ENCODE data around the gene GRB10.

GRB10 gene

DNA sequence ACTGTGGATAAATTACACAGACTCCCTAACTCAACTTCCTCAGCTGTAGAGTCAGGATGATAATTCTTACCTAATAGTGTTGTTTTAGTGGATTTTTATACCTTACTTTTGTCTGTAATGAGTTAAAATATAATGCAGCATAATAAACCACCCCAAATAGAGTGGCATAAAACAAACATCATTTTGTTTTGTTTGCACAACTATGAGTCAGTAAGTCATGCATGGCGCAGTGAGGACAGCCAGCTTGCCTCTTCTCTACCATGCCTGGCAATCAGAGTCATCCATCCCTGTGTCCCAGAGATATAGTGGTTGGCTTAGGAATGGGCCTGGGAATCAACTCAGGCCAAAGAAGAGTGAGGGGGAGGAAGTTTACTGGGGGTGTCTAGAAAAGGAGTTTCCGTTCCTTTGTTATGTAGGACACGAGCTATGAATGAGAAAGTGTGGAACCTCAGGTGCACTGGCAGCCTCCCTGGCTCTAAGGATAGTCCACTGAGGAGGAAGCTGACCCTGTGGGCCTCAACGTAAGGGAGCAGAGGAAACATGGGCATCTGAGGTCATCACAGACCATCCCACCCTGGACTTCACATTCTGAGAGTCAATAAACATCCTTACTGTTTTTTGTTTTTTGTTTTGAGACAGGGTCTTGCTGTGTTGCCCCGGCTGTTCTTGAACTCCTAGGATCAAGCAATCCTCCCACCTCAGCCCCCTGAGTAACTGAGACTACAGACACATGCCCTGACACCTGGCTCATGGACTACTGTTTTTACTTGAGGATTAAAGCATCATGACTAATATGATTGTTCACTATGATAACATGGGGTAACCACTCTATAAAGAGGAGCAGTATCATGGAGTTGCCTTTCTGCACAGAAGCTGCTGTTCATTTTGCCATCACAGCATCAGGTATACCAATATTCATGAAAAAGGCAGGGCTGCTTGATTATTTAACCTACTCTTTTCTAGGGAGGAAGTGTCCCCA is 21.0 kb upstream of the GRB10 start:
- no peaks in the 10 kb centered on the region for H3K36me3 ChIP-seq (ENCODE audit: control insufficient read depth in 2 of 2, insufficient read depth in 2 of 2, low read length in 2 of 2)
- H3K4me1 ChIP-seq (ENCODE audit: control insufficient read depth, insufficient read depth, low read length): no peaks in the 10 kb centered on the region
- no peaks in the 10 kb centered on the region for H3K9me3 ChIP-seq (ENCODE audit: control insufficient read depth in 2 of 2, low read length in 2 of 2)
- peaks cover 0 to 2% of the 10 kb centered on the region in 2 donors for H3K27me3 ChIP-seq (ENCODE audit: control insufficient read depth in 1 of 2, insufficient read depth in 2 of 2, low read length in 2 of 2)
- H3K9ac ChIP-seq (ENCODE audit: low read length in 2 of 2): no peak overlapping the region
- H3K27ac ChIP-seq (ENCODE audit: low read length): no peak overlapping the region
- no peak overlapping the region for H3K4me3 ChIP-seq (ENCODE audit: low read length in 2 of 2)

- no peaks in the 10 kb centered on the region for H3K9me3 ChIP-seq (ENCODE audit: control insufficient read depth in 2 of 2, low read length in 2 of 2)
- H3K27ac ChIP-seq (ENCODE audit: low read length): no peak overlapping the region
- no peaks in the 10 kb centered on the region for H3K36me3 ChIP-seq (ENCODE audit: control insufficient read depth in 2 of 2, insufficient read depth in 2 of 2, low read length in 2 of 2)
- no peaks in the 10 kb centered on the region for H3K4me1 ChIP-seq (ENCODE audit: control insufficient read depth, insufficient read depth, low read length)
- H3K4me3 ChIP-seq (ENCODE audit: low read length in 2 of 2): no peak overlapping the region
- no peak overlapping the region for H3K9ac ChIP-seq (ENCODE audit: low read length in 2 of 2)
- H3K27me3 ChIP-seq (ENCODE audit: control insufficient read depth in 1 of 2, insufficient read depth in 2 of 2, low read length in 2 of 2): peaks cover 0 to 2% of the 10 kb centered on the region in 2 donors
Measured at GRCh38 chr7:50801907-50802306, 19.2 kb upstream of the GRB10 start.

DNA sequence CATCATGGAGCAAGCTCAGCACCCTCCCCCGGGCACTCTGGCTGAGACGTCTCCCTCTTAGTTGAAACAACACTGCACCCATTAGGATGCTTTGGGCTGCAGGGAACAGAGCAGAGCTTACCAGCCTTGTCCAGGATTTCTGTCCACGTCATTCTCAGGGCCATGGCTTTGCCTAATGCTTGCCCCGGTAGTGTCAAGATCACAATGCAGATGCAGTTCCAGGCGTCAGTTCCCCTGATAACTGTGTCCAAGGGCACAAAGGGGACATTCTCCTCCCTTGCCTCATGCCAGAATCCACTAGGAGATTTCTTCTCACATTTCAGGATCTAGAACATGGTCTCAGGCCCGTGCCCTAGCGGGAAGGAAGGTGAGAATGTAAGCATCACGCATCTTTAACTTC is 17.2 kb upstream of the GRB10 start:
- no peak overlapping the region for H3K27ac ChIP-seq (ENCODE audit: low read length)
- H3K9ac ChIP-seq (ENCODE audit: low read length in 2 of 2): no peak overlapping the region
- H3K4me1 ChIP-seq (ENCODE audit: control insufficient read depth, insufficient read depth, low read length): no peaks in the 10 kb centered on the region
- H3K9me3 ChIP-seq (ENCODE audit: control insufficient read depth in 2 of 2, low read length in 2 of 2): no peaks in the 10 kb centered on the region
- no peaks in the 10 kb centered on the region for H3K36me3 ChIP-seq (ENCODE audit: control insufficient read depth in 2 of 2, insufficient read depth in 2 of 2, low read length in 2 of 2)
- H3K4me3 ChIP-seq (ENCODE audit: low read length in 2 of 2): no peak overlapping the region
- H3K27me3 ChIP-seq (ENCODE audit: control insufficient read depth in 1 of 2, insufficient read depth in 2 of 2, low read length in 2 of 2): peaks cover 0 to 2% of the 10 kb centered on the region in 2 donors

DNA sequence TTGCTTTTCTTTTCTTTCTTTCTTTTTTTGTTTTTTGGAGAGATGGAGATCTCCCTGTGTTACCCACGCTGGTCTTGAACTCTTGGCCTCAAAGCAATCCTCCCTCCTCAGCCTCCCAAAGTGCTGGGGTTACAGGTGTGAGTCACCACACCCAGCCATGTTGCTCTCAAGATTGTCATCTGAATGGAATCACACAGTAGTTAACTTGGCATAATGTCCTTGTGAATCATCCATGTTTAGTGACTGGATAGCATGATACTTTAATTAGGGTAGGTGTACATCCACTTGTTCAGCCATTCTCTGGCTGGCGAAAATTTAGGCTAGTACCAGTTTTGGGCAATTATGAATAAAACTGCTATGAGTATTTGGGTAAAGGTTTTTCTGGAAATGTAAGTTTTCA is 15.4 kb upstream of the GRB10 start:
- Histone ChIP-seq H3K36me3 (ENCODE audit: control insufficient read depth in 2 of 2, insufficient read depth in 2 of 2, low read length in 2 of 2) (no peaks in the 10 kb centered on the region), H3K27ac (ENCODE audit: low read length) (no peak overlapping the region), H3K4me1 (ENCODE audit: control insufficient read depth, insufficient read depth, low read length) (no peaks in the 10 kb centered on the region)

GRCh38 chr7:50795831-50796230 is 13.1 kb upstream of the GRB10 start:
- no peaks in the 10 kb centered on the region for H3K36me3 ChIP-seq (ENCODE audit: control insufficient read depth in 2 of 2, insufficient read depth in 2 of 2, low read length in 2 of 2)
- H3K4me3 ChIP-seq (ENCODE audit: low read length in 2 of 2): no peak overlapping the region
- peaks cover 15% of the 10 kb centered on the region for H3K4me1 ChIP-seq (ENCODE audit: control insufficient read depth, insufficient read depth, low read length)
- no peak overlapping the region for H3K27ac ChIP-seq (ENCODE audit: low read length)
- H3K9me3 ChIP-seq (ENCODE audit: control insufficient read depth in 2 of 2, low read length in 2 of 2): no peaks in the 10 kb centered on the region
- no peak overlapping the region for H3K9ac ChIP-seq (ENCODE audit: low read length in 2 of 2)
- no peaks in the 10 kb centered on the region for H3K27me3 ChIP-seq (ENCODE audit: control insufficient read depth in 1 of 2, insufficient read depth in 2 of 2, low read length in 2 of 2)

More for the DNA sequence above, 15.4 kb upstream of the GRB10 start:
- no peak overlapping the region for H3K9ac ChIP-seq (ENCODE audit: low read length in 2 of 2)
- no peaks in the 10 kb centered on the region for H3K27me3 ChIP-seq (ENCODE audit: control insufficient read depth in 1 of 2, insufficient read depth in 2 of 2, low read length in 2 of 2)
- H3K9me3 ChIP-seq (ENCODE audit: control insufficient read depth in 2 of 2, low read length in 2 of 2): no peaks in the 10 kb centered on the region
- no peak overlapping the region for H3K4me3 ChIP-seq (ENCODE audit: low read length in 2 of 2)

GRCh38 chr7:50795253-50795652 is 12.6 kb upstream of the GRB10 start:
- no peaks in the 10 kb centered on the region for H3K9me3 ChIP-seq (ENCODE audit: control insufficient read depth in 2 of 2, low read length in 2 of 2)
- H3K4me3 ChIP-seq (ENCODE audit: low read length in 2 of 2): no peak overlapping the region
- no peaks in the 10 kb centered on the region for H3K36me3 ChIP-seq (ENCODE audit: control insufficient read depth in 2 of 2, insufficient read depth in 2 of 2, low read length in 2 of 2)
- peaks cover 19% of the 10 kb centered on the region for H3K4me1 ChIP-seq (ENCODE audit: control insufficient read depth, insufficient read depth, low read length)
- no peaks in the 10 kb centered on the region for H3K27me3 ChIP-seq (ENCODE audit: control insufficient read depth in 1 of 2, insufficient read depth in 2 of 2, low read length in 2 of 2)
- H3K9ac ChIP-seq (ENCODE audit: low read length in 2 of 2): no peak overlapping the region
- no peak overlapping the region for H3K27ac ChIP-seq (ENCODE audit: low read length)

GRCh38 chr7:50793947-50794570 is 11.4 kb upstream of the GRB10 start:
- Histone ChIP-seq H3K4me3 (ENCODE audit: low read length in 2 of 2) (peak overlapping the region; percentile 51 to 73), H3K9ac (ENCODE audit: low read length in 2 of 2) (peak overlapping the region; percentile 73), H3K27ac (ENCODE audit: low read length) (peak overlapping the region; percentile 64), H3K4me1 (ENCODE audit: control insufficient read depth, insufficient read depth, low read length) (peaks cover 25% of the 10 kb centered on the region), H3K27me3 (ENCODE audit: control insufficient read depth in 1 of 2, insufficient read depth in 2 of 2, low read length in 2 of 2) (no peaks in the 10 kb centered on the region), H3K36me3 (ENCODE audit: control insufficient read depth in 2 of 2, insufficient read depth in 2 of 2, low read length in 2 of 2) (no peaks in the 10 kb centered on the region), H3K9me3 (ENCODE audit: control insufficient read depth in 2 of 2, low read length in 2 of 2) (no peaks in the 10 kb centered on the region)

DNA sequence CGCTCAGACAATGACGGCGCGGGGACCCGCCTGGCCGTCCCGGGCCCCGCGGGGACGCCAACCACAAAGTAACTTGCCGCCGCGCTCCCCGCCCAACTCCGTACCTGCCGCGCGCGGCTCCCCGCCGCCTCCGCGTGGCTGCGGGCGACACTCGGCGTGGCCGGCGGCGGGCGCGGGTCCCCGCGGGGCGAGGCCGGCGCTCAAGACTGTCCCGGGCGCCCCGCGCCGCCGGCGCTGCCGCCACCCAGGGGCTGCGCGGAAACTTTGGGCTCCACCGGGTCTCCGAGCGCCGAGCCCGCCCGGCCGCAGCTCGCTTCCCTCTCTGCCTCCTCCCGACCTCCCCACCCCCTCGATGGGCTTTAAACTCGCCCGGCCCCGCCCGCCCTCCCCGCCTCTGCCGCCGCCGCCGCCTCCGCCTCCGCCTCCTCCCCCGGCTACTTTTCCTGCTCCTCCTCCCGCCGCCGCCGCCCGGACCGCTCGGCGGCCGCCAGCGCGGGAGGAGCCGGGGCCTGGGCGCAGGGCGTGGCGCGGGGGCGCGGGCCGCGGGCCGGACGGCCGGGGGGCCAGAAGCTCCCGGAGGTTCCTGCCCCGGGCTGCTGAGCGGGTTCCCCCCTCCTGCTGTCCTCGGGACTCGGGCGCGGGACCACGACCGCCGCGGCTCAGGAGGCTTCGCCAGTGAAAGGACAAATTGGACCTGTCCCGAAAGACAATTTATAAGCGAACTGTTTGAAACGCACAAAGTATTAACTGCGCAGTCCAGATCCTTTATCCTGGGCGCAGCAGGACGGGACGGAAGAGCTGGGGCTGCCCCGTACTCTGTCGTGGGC is 10.6 kb upstream of the GRB10 start:
- Histone ChIP-seq H3K27me3 (ENCODE audit: control insufficient read depth in 1 of 2, insufficient read depth in 2 of 2, low read length in 2 of 2) (no peaks in the 10 kb centered on the region), H3K36me3 (ENCODE audit: control insufficient read depth in 2 of 2, insufficient read depth in 2 of 2, low read length in 2 of 2) (peaks cover 0 to under 1% of the 10 kb centered on the region in 2 donors), H3K27ac (ENCODE audit: low read length) (peak overlapping the region; percentile 64), H3K9ac (ENCODE audit: low read length in 2 of 2) (peak overlapping the region; percentile 73), H3K4me3 (ENCODE audit: low read length in 2 of 2) (peak overlapping the region; percentile 51 to 82), H3K4me1 (ENCODE audit: control insufficient read depth, insufficient read depth, low read length) (peaks cover 25% of the 10 kb centered on the region), H3K9me3 (ENCODE audit: control insufficient read depth in 2 of 2, low read length in 2 of 2) (no peaks in the 10 kb centered on the region)

DNA sequence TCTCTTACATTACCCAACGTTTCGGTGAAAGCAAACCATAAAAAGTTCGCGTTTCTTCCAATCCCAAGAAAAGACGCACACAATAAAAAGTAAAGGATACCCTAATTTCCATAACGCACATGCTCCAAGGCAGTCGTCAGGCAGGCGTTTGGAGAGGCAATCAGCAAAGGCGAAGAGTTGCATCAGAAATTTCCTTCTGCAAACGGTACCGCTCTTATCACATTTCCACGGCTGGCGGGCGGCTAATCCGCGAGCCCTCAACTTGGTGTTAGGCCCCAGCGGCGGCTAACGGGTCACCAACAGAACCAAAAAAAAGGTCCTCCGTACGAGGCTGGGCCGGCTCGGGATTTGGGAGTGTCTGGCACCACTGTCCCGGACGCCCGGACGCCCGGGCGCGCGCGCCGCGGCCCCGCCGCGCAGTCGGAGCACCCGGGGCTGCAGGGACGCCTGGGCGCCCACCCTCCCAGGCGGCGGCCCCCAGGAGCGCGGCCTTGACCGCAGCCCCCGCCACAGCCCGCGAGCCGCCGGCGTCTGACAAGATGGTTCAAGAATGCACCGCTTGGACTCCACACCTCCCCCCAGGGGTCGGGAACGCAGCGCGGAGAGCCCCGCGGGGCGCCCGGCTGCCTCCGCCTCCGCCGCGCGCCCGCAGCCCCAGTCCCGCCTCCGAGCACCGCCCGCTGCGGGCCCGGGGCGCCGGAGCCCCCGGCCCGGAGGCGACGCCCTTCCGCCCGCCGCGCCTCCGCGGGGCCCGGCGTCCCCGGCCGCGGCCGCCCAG is 9.8 kb upstream of the GRB10 start:
- no peaks in the 10 kb centered on the region for H3K27me3 ChIP-seq (ENCODE audit: control insufficient read depth in 1 of 2, insufficient read depth in 2 of 2, low read length in 2 of 2)
- peak overlapping the region; percentile 71 to 77 for H3K9ac ChIP-seq (ENCODE audit: low read length in 2 of 2)

DNA sequence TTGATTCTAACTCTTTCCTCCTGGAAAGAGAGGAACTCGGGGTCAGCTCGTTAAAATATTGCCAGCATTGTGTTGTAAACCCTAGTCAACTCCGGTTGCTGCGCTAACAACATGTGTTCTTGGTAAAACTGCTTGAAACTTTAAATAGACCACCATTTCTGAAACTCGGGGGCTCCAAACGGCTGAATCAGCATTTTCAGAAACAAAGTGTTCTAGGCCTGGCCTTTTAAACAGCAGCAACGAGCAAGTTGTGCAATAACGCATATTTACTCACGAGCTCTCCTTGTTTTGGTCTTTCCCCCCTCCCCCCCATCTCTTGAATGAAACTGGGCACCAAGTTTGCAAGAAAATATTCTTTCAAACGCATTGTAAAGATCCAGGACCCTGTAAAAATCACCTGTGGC is 9.2 kb upstream of the GRB10 start:
- Histone ChIP-seq H3K27ac (ENCODE audit: low read length) (no peak overlapping the region), H3K36me3 (ENCODE audit: control insufficient read depth in 2 of 2, insufficient read depth in 2 of 2, low read length in 2 of 2) (peaks cover 0 to 2% of the 10 kb centered on the region in 2 donors), H3K4me1 (ENCODE audit: control insufficient read depth, insufficient read depth, low read length) (peaks cover 25% of the 10 kb centered on the region), H3K9me3 (ENCODE audit: control insufficient read depth in 2 of 2, low read length in 2 of 2) (no peaks in the 10 kb centered on the region), H3K27me3 (ENCODE audit: control insufficient read depth in 1 of 2, insufficient read depth in 2 of 2, low read length in 2 of 2) (no peaks in the 10 kb centered on the region), H3K9ac (ENCODE audit: low read length in 2 of 2) (peak overlapping the region; percentile 71 to 77), H3K4me3 (ENCODE audit: low read length in 2 of 2) (peak overlapping the region; percentile 82 to 85)

More for the DNA sequence above, 9.8 kb upstream of the GRB10 start:
- peaks cover 25% of the 10 kb centered on the region for H3K4me1 ChIP-seq (ENCODE audit: control insufficient read depth, insufficient read depth, low read length)
- H3K27ac ChIP-seq (ENCODE audit: low read length): no peak overlapping the region
- H3K4me3 ChIP-seq (ENCODE audit: low read length in 2 of 2): peak overlapping the region; percentile 82 to 85
- H3K36me3 ChIP-seq (ENCODE audit: control insufficient read depth in 2 of 2, insufficient read depth in 2 of 2, low read length in 2 of 2): peaks cover 0 to 2% of the 10 kb centered on the region in 2 donors
- H3K9me3 ChIP-seq (ENCODE audit: control insufficient read depth in 2 of 2, low read length in 2 of 2): no peaks in the 10 kb centered on the region

Data from stomach smooth muscle (tissue), 2 donors.